Activated naive CD4-positive, alpha-beta T cell treated with anti-CD3 and anti-CD28 coated beads, Interleukin-2, amount 10 ng/mL, durations not matched to agents 5 hours and 36 hours (primary cell): Measurements from ENCODE around the gene ASPHD1. TPM values are rescaled to one million over a fixed set of nuclear protein-coding genes. Genes with fewer than 3 reads are reported as not detected.

ENCODE experiments used
- total RNA-seq, 2 experiments: library from RNA; stranded (reverse); gene quantifications; one replicate each; pipeline ENCODE4 v1.2.3, GENCODE V29; 2021

The ASPHD1 gene, protein sequence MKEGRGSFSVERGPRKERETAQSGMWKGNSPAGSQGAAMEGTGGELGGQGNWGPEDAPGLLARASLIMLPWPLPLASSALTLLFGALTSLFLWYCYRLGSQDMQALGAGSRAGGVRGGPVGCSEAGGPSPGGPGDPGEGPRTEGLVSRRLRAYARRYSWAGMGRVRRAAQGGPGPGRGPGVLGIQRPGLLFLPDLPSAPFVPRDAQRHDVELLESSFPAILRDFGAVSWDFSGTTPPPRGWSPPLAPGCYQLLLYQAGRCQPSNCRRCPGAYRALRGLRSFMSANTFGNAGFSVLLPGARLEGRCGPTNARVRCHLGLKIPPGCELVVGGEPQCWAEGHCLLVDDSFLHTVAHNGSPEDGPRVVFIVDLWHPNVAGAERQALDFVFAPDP
- not detected for total RNA-seq

DNA sequence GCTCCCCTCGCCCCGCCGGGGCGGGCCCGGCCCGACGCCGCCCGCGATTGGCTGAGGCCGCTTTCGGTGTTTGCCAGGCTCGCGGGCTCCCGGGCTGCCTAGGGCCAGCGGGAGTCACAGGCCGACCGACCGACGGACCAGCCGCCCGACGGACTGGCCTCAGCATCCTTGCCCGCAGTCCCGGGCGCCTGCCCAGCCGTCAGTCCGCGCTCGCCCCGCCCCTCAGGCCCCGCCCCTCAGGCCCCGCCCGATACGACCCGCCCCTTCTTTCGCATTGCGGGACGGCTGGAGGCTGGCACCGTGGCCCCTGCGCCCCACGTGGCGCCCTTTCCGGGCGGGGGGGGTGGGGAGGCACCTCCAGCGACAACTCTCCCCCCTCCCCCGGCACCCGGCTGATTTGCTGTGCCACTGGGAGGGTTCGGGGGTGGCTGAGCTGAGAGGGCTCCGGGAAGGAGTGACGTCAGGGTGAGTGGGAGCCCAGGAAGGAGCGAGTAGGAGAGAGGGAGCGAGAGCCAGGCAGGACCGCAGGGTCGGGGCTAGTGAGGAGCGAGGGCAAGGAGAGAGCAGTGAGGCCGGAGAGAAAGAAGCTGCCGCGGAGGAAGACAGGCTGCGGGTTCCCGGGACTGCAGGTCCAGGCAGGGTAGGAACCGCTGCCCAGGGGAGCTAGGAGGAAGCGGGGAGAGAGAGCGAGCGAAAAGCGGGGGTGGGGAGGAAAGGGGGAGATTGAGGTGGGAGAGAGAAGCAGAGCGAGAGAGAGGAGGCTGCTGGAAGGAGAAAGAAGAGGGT, at the start of gene ASPHD1:
TSS of gene ASPHD1 (plus strand) at position 387 of the 786 bp plus-strand sequence. CDS start 484 bp downstream, outside the sequence.

DNA sequence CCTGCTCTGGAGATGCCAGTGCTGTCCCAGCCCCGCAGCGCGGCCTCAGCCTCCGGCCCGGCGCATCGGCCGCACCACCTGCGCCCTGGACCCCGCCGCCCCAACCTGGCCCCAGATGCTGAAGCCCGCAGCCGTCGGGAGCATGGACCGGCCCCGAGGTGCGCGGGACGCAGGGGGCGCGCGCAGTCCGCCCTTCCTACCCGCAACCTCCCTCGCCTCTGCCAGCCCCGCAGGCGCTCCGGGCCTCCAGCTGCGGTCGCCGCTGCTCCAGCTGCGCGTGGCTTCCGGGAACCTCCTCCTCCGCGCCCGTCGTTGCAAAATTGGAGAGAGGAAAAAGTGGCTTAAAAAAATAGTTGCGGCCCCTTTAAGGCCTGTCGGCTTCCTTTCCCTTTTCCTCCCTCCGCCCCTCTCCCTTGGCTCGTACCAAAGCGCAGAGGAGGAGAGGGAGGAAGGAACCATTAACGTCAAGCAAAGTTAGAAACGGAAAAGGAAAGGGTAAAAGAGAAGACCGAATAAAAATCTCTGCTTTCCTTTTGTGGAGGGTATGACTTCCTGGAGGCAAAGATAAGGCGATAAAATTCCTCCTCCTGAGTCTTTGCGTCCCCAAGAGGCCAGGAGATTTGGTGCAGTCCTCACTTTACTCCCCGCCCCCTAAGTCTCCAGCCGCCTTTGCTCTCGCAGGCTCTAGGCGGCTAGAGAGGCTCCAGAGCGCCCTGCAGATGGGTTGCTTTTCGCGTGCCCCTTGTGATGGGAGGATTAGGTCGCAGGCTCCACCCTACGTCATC, 37.2 kb upstream of the ASPHD1 start, which contains the start of gene CDIPT:
TSS of gene CDIPT (minus strand) at position 343 of the 785 bp plus-strand sequence. CDS start 369 bp downstream, outside the sequence.

DNA sequence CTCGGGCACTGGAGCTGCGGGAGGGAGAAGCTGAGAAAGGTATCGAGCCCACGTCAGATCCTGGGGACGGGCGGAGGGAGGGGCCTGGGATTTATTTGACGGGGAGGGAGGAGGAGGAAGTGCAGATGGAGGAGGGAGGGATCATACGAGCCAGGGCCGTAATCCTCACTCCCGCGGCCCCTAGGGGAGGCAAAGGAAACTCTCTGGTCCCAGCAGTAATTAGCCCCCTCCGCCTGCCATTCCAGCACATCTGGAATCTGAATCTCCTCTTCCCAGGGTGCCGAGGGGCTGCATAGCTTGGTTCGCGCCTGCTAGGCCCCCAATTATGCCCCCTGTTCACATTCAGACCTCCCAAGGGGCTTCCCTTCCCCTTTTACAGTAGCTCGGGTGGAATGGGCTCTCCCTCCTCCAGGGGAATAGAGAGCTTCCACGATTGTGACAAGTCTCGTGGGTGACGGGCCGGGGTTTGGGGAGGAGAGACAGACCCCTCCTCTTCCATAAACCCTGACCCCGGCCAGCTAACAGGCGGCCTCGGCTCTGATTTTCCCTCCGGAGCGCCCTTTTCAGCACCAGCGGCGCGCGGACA, 679 bp upstream of the ASPHD1 start, which contains the start of gene SEZ6L2:
TSS of gene SEZ6L2 (minus strand) at position 35 of the 586 bp plus-strand sequence. CDS start 531 bp downstream, outside the sequence.

DNA sequence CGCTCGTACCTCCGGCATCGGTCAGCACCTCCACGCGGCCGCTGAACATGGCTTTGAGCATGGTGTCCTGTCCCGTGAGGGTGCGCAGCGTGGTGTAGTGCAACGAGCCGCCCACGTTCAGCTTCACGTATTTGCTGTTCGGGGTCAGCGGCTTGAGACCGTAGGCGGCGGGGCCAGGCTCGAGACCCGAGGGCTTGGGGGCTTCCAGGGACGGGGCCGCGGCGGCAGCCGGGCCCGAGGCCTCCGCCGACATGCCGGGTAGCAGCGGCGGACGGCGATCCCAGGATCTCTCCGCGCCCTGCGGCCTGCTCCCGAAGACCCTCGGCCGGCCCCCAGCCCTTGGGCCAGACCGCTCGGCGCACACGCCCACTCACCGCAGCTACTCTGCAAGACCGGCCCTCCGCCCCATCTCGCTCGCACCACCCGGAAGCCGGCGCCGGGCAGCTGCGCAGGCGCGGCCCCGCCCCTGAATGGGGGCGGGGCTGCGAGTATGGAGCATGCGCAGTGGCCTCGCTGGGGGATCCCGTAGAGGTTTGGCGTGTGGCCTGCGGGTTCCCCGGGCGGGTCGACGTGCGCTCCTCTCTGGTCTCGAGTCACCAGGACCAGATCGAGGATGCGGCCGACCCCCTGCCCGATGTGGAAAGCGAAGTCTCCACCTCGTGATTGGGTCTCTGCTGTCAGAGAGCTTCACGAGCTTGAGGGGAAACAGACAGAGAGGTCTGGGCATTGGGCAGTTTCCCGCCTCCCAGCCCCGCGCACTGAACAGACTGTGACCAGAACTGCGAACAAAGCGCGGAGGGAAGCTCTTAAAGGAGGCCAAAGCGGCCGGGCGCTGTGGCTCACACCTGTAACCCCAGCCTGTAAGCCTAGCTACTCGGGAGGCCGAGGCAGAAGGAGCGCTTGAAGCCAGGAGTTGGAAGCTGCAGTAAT, 25.8 kb downstream of the ASPHD1 start, which contains the start of gene KCTD13:
TSS of gene KCTD13 (minus strand) at position 446 of the 930 bp plus-strand sequence. CDS start at position 253, 193 bp downstream.

Other genes starting within 250 kb of the ASPHD1 start
- 100 to 1,000 TPM; 336 to 352 TPM for gene SPN, start 237.2 kb upstream of the ASPHD1 start, total RNA-seq
- gene QPRT, start 221.3 kb upstream of the ASPHD1 start, total RNA-seq = 1 to 10 TPM; 3.8 to 3.9 TPM
- 100 to 1,000 TPM; 114 to 115 TPM for gene C16orf54, start 154.5 kb upstream of the ASPHD1 start, total RNA-seq
- gene ZG16, start 122.2 kb upstream of the ASPHD1 start, total RNA-seq = not detected
- gene KIF22, start 109.7 kb upstream of the ASPHD1 start, total RNA-seq = 100 to 1,000 TPM; 164 to 172 TPM
- 100 to 1,000 TPM; 378 to 401 TPM for gene MAZ, start 94.0 kb upstream of the ASPHD1 start, total RNA-seq
- gene PRRT2, start 88.3 kb upstream of the ASPHD1 start, total RNA-seq = under 1 TPM; 0.58 to 0.98 TPM
- 10 to 100 TPM; 28.0 to 28.1 TPM for gene PAGR1, start 84.3 kb upstream of the ASPHD1 start, total RNA-seq
- gene MVP, start 80.0 kb upstream of the ASPHD1 start, total RNA-seq = 100 to 1,000 TPM; 177 to 178 TPM
- 10 to 100 TPM; 57.3 to 59.6 TPM for gene CDIPT, start 37.3 kb upstream of the ASPHD1 start, total RNA-seq
- not detected for gene SEZ6L2, start 938 bp upstream of the ASPHD1 start, total RNA-seq
- gene KCTD13, start 25.7 kb downstream of the ASPHD1 start, total RNA-seq = 10 to 100 TPM; 30.4 to 32.9 TPM
- gene TMEM219, start 61.6 kb downstream of the ASPHD1 start, total RNA-seq = 10 to 100 TPM; 74.1 to 77.3 TPM
- gene TAOK2, start 73.4 kb downstream of the ASPHD1 start, total RNA-seq = 10 to 100 TPM; 42.2 to 43.0 TPM
- gene HIRIP3, start 95.1 kb downstream of the ASPHD1 start, total RNA-seq = 10 to 100 TPM; 33.1 to 34.6 TPM
- 100 to 1,000 TPM; 101 to 102 TPM for gene INO80E, start 95.8 kb downstream of the ASPHD1 start, total RNA-seq
- not detected for gene DOC2A, start 110.5 kb downstream of the ASPHD1 start, total RNA-seq
- gene C16orf92, start 122.7 kb downstream of the ASPHD1 start, total RNA-seq = not detected
- 1 to 10 TPM; 4.7 to 5.8 TPM for gene TLCD3B, start 130.8 kb downstream of the ASPHD1 start, total RNA-seq
- 1,000 to 10,000 TPM; 1,254 to 1,292 TPM for gene ALDOA, start 165.3 kb downstream of the ASPHD1 start, total RNA-seq
- gene PPP4C, start 175.5 kb downstream of the ASPHD1 start, total RNA-seq = 100 to 1,000 TPM; 120 to 124 TPM
- gene TBX6, start 191.4 kb downstream of the ASPHD1 start, total RNA-seq = 1 to 10 TPM; 1.8 to 2.1 TPM
- 10 to 100 TPM; 96.1 to 96.3 TPM for gene YPEL3, start 195.7 kb downstream of the ASPHD1 start, total RNA-seq
- gene GDPD3, start 213.0 kb downstream of the ASPHD1 start, total RNA-seq = 10 to 100 TPM; 14.1 to 17.4 TPM
- 10 to 100 TPM; 75.2 to 75.6 TPM for gene MAPK3, start 222.7 kb downstream of the ASPHD1 start, total RNA-seq